IPS-20b (cell line): ENCODE measurements around the gene ACTN1.

ENCODE experiments used
- H3K27ac ChIP-seq: one replicate; pipeline ENCODE4 v1.5.1; 2013; ENCODE audit warnings: low read length
- H3K27me3 ChIP-seq: 2 replicates; pipeline ENCODE4 v1.6.1; 2013; ENCODE audit warnings: mild to moderate bottlenecking, low read length, inconsistent platforms; ENCODE audit not compliant: insufficient read depth
- H3K36me3 ChIP-seq: 2 replicates; pipeline ENCODE4 v1.6.1; 2013; ENCODE audit warnings: low read depth, mild to moderate bottlenecking, inconsistent platforms, low read length, moderate library complexity; ENCODE audit not compliant: insufficient read depth
- H3K4me1 ChIP-seq: 2 replicates; pipeline ENCODE4 v1.6.1; 2013; ENCODE audit warnings: mild to moderate bottlenecking, control low read depth, inconsistent platforms, low read length, moderate library complexity; ENCODE audit not compliant: insufficient read depth
- H3K4me3 ChIP-seq: 2 replicates; pipeline ENCODE4 v1.5.1; 2013; ENCODE audit warnings: mild to moderate bottlenecking, low read length, inconsistent platforms
- H3K9ac ChIP-seq: 2 replicates; pipeline ENCODE4 v1.6.1; 2013; ENCODE audit warnings: low read depth, mild to moderate bottlenecking, inconsistent platforms, low read length, moderate library complexity
- H3K9me3 ChIP-seq: 2 replicates; pipeline ENCODE4 v1.6.1; 2013; ENCODE audit warnings: mild to moderate bottlenecking, low read depth, low read length, inconsistent platforms; ENCODE audit not compliant: insufficient read depth

The ACTN1 gene

DNA sequence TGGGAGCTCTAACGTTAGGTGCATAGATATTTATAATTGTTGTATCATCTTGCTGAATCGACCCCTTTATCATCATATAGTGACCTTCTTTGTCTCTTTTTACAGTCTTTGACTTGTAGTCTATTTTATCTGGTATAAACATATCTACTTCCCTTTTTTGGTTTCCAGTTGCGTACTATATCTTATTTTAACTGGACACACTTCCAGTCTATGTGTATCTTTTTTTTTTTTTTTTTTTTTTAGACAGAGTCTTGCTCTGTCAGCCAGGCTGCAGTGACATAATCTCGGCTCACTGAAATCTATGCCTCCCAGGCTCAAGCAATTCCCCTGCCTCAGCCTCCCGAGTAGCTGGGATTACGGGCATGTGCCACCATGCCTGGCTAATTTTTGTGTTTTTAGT is 144.3 kb downstream of the ACTN1 start:
- no peak overlapping the region for H3K27ac ChIP-seq
- H3K4me1 ChIP-seq = no peaks in the 10 kb centered on the region
- no peak overlapping the region for H3K9ac ChIP-seq
- no peaks in the 10 kb centered on the region for H3K27me3 ChIP-seq
- H3K36me3 ChIP-seq = no peaks in the 10 kb centered on the region
- no peak overlapping the region for H3K4me3 ChIP-seq
- H3K9me3 ChIP-seq = peaks cover 10% of the 10 kb centered on the region; the same call in 1 of the 2 replicates

DNA sequence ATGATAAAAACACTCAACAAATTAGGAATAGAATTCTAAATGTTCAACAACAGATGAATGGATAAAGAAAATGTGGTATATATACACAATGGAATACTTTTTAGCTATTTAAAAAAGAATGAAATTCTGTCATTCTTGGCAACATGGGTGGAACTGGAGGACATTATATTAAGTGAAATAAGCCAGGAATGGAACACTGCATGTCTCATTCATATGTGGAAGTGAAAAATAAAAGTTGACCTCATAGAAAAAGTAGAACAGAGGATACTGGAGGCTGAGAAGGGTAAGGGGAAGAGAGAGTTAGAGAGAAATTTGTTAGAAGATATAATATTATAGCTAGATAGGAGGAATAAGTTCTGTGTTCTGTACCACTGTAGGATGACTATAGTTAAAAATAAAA is 150.4 kb downstream of the ACTN1 start:
- no peak overlapping the region for H3K9ac ChIP-seq
- H3K36me3 ChIP-seq = no peaks in the 10 kb centered on the region
- no peaks in the 10 kb centered on the region; the same call in 1 of the 2 replicates for H3K4me1 ChIP-seq
- no peaks in the 10 kb centered on the region for H3K9me3 ChIP-seq
- no peak overlapping the region for H3K4me3 ChIP-seq
- H3K27me3 ChIP-seq = no peaks in the 10 kb centered on the region
- H3K27ac ChIP-seq = no peak overlapping the region

DNA sequence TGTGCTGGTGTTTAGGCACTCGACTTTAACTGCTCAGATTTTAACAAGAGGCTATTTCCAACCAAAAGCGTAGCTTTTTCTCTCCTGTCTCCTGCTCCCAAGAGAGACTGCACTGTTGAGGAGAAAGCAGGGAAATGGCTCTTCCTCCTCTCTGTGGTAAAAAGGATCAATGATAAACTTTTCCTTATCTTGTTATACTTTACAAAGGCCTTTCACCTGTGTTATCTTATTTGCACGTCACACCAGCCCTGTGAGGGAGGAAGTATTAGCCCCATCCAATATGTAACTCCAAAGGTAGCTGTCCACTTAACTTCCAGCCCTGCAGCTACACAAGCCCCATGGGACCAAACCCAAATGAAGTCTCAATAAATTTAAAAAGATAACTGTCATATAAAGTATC is 153.4 kb downstream of the ACTN1 start:
- Histone ChIP-seq H3K9me3 (no peaks in the 10 kb centered on the region), H3K27me3 (no peaks in the 10 kb centered on the region), H3K4me3 (no peak overlapping the region), H3K36me3 (no peaks in the 10 kb centered on the region), H3K27ac (no peak overlapping the region), H3K9ac (no peak overlapping the region), H3K4me1 (no peaks in the 10 kb centered on the region; the same call in 1 of the 2 replicates)

DNA sequence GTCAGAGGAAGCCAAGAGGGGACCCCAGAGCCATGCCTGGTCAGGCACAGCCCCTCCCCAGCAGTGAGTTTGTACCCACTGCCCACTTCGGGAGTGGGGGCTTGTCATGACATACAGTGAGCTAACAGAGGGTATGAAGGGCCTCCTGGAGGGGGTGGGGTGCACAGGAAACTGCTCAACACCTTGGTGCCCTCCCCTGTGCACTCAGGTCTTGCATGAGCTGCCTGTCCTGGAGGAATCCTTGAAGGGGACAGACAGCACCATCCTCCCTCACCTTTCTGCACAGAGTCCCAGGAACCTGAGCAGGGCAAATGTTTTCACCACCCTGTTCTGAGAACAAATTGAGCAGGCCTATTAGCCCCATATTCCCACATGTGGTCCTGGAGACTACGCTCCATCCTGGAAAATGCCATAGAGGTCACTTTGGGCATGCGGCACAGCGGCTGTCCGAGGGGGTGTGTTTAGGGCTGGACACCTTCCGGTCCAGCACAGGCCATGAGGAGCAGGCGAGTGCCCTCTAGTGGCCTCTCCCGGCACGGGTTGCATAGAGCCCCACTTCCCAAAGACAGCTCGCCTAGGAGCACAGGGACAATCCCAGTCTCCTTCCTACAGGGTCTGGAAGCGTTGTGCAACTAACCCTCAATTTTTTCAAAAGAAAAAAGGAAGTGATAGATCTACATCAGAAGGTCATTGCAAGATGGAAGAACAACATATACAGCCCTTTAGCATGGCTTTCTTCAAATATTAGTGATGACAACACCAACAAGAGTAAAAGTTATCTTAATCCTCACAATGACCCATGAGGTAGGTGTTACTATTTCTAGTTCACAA is 154.4 kb downstream of the ACTN1 start:
- H3K27ac ChIP-seq = no peak overlapping the region
- H3K4me3 ChIP-seq = no peak overlapping the region
- H3K36me3 ChIP-seq = no peaks in the 10 kb centered on the region
- no peak overlapping the region for H3K9ac ChIP-seq
- H3K27me3 ChIP-seq = no peaks in the 10 kb centered on the region
- H3K9me3 ChIP-seq = no peaks in the 10 kb centered on the region
- peaks cover 3% of the 10 kb centered on the region for H3K4me1 ChIP-seq

DNA sequence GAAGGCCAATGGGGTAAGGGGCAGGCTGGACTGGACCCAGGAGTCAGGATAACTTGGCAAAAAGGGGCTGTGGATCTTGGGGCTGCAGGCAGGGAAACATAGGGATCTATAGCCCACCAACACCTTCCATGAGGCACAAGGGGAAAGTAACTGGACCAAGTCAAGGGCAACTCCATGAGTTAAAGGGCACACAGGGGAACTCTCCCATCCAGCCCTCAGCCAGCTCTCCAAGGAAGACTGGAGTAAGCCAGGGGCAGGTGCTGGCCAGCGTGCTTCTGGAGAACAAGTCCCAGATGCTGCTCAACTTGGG is 154.9 kb downstream of the ACTN1 start:
- no peaks in the 10 kb centered on the region for H3K9me3 ChIP-seq
- H3K27ac ChIP-seq = no peak overlapping the region
- H3K27me3 ChIP-seq = no peaks in the 10 kb centered on the region
- no peaks in the 10 kb centered on the region for H3K36me3 ChIP-seq
- H3K4me1 ChIP-seq = peaks cover 6% of the 10 kb centered on the region
- H3K4me3 ChIP-seq = no peak overlapping the region
- no peak overlapping the region for H3K9ac ChIP-seq
